SK-N-MC (cell line): ENCODE results near the gene ATF1.
"Not testable (repeated sequence)": the region's sequence is repeated elsewhere in the genome, so short reads cannot be mapped to it uniquely, and the experiment has no call there.

Source experiments
- DNase-seq: peaks from one replicate; pipeline ENCODE4 v3.0.0-alpha.2; 2011; ENCODE audit warnings: low read depth, low spot score
- H3K27ac ChIP-seq: fragments of 200-600 bp; sonication (generic); 2 replicates; pipeline ENCODE4 v1.5.1; 2016; ENCODE audit warnings: mixed run types
- H3K36me3 ChIP-seq: fragments of 200-600 bp; sonication (generic); 2 replicates; pipeline ENCODE4 v1.6.1; 2017; ENCODE audit warnings: antibody characterized with exemption, low read length, mixed read lengths; ENCODE audit not compliant: insufficient read depth
- H3K4me3 ChIP-seq: fragments of 200-600 bp; sonication (generic); 2 replicates; pipeline ENCODE4 v1.5.1; 2016
- H3K9ac ChIP-seq: fragments of 200-600 bp; sonication (generic); 2 replicates; pipeline ENCODE4 v1.8.0; 2017; ENCODE audit warnings: mixed run types, mixed read lengths; ENCODE audit not compliant: insufficient read length
- H3K9me3 ChIP-seq: fragments of 200-600 bp; sonication (generic); 2 replicates; pipeline ENCODE4 v1.6.1; 2017; ENCODE audit warnings: low read depth, mild to moderate bottlenecking, antibody characterized with exemption, low read length, moderate library complexity, mixed read lengths
- EZH2 ChIP-seq: fragments of 200-600 bp; sonication (generic); IDR thresholded peaks from one replicate; pipeline ENCODE4 v1.6.1; 2017; ENCODE audit warnings: antibody characterized with exemption
- FOXP2 ChIP-seq: optimal IDR thresholded peaks from 2 replicates; pipeline ENCODE3; 2011; ENCODE audit warnings: mild to moderate bottlenecking, moderate library complexity; ENCODE audit not compliant: insufficient read depth; ENCODE audit errors: extremely low read length, control extremely low read depth
- POLR2AphosphoS5 ChIP-seq: IDR thresholded peaks from 2 replicates; pipeline ENCODE4 v1.6.1; 2012; ENCODE audit warnings: mild to moderate bottlenecking, low read depth, low read length, borderline replicate concordance

The ATF1 gene

DNA sequence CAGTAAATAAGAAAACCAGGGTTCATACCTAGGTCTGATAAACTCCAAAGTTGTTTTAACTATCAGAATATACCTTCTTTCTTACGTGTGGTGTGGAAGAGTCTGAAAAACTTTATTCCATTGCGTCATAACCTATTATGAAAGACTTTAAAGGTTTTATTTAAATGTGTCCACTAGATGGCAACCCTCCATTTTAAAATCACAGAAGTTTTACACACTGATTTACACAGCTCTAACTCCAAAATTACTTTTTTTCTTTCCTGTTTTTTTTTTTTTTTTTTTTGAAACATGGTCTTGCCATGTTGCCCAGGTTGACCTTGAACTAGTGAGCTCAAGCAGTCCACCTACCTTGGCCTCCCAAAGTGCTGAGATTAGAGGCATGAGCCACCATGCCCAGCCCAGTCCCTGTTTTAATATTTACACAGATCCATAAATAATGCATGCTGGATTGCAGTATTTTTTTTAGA lies 61.5 kb downstream of the ATF1 start:
- H3K9ac ChIP-seq: peak overlapping the region; percentile 60

DNA sequence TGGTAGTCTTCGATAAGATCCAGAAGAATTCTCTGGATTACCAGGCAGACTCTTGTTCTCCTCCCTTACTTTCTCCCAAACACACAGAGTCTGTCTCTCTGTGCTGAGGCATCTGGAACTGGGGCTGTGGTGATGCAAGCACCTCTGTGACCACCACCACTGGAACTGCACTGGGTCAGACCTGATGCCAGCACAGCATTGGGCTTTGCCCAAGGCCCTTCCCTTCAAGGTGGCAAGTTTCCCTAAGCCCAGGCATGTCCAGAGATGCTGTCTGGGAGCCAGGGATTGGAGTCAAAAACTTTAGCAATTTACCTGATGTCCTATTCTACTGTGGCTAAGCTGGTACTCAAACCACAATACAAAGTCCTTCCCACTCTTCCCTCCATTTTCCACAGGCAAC lies 64.2 kb downstream of the ATF1 start:
- no peak overlapping the region for H3K4me3 ChIP-seq
- H3K36me3 ChIP-seq: no peaks in the 10 kb centered on the region
- H3K9ac ChIP-seq: no peak overlapping the region
- no peak for TF ChIP-seq EZH2
- no peak for TF ChIP-seq POLR2AphosphoS5
- TF ChIP-seq FOXP2: no peak
- no peak overlapping the region for H3K27ac ChIP-seq
- no peaks in the 10 kb centered on the region for H3K9me3 ChIP-seq
- no peak for DNase-seq

More for the DNA sequence above, 61.5 kb downstream of the ATF1 start:
- Histone ChIP-seq H3K9me3 (no peaks in the 10 kb centered on the region), H3K4me3 (peak overlapping the region; percentile 47; the same call in 1 of the 2 replicates), H3K36me3 (no peaks in the 10 kb centered on the region), H3K27ac (peak overlapping the region; percentile 70)
- TF ChIP-seq FOXP2 (no peak), EZH2 (no peak), POLR2AphosphoS5 (no peak)
- peak; percentile 73 for DNase-seq

DNA sequence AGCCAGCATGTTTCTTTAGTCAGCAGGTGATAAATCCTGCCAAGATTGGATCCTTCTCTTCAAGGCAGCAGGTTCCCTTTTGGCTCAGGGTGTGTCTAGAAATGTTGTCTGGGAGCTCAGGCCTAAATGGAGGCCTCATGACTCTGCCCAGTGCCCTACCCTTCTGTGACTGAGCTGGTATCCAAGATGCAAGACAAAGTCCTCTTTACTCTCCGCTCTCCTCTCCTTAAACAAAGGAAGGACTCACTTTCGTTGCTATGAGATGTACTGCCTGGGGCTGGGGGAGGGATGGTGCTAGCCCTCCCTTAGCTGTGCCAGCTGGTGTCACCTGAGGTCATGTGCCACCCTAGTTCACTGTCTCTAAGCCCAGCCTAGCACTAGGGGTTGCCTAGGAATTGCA lies 65.0 kb downstream of the ATF1 start:
- no peak overlapping the region for H3K9ac ChIP-seq
- H3K36me3 ChIP-seq: no peaks in the 10 kb centered on the region
- no peak for TF ChIP-seq EZH2
- TF ChIP-seq FOXP2: no peak
- no peak for TF ChIP-seq POLR2AphosphoS5
- H3K9me3 ChIP-seq: no peaks in the 10 kb centered on the region
- H3K27ac ChIP-seq: no peak overlapping the region
- no peak for DNase-seq
- H3K4me3 ChIP-seq: no peak overlapping the region

- H3K36me3 ChIP-seq, H3K4me3 ChIP-seq, H3K27ac ChIP-seq, H3K9me3 ChIP-seq, H3K9ac ChIP-seq, DNase-seq: not testable (repeated sequence)
Observed at GRCh38 chr12:50833801-50834200, 69.9 kb downstream of the ATF1 start.

GRCh38 chr12:50839042-50839441 lies 75.1 kb downstream of the ATF1 start:
- Histone ChIP-seq H3K4me3 (no peak overlapping the region), H3K36me3 (no peaks in the 10 kb centered on the region)

GRCh38 chr12:50840809-50841487 lies 77.0 kb downstream of the ATF1 start:
- H3K9ac ChIP-seq: no peak overlapping the region
- H3K36me3 ChIP-seq: no peaks in the 10 kb centered on the region
- no peak overlapping the region for H3K4me3 ChIP-seq
- DNase-seq: no peak
- no peak for TF ChIP-seq POLR2AphosphoS5
- TF ChIP-seq FOXP2: no peak
- no peak for TF ChIP-seq EZH2
- H3K27ac ChIP-seq: no peak overlapping the region
- no peaks in the 10 kb centered on the region for H3K9me3 ChIP-seq

More at GRCh38 chr12:50839042-50839441, 75.1 kb downstream of the ATF1 start:
- no peak for DNase-seq
- Histone ChIP-seq H3K9ac (no peak overlapping the region), H3K27ac (no peak overlapping the region), H3K9me3 (no peaks in the 10 kb centered on the region)
- TF ChIP-seq FOXP2: no peak
- TF ChIP-seq EZH2: no peak
- TF ChIP-seq POLR2AphosphoS5: no peak

GRCh38 chr12:50841716-50842531 lies 78.0 kb downstream of the ATF1 start:
- no peaks in the 10 kb centered on the region for H3K9me3 ChIP-seq
- no peaks in the 10 kb centered on the region for H3K36me3 ChIP-seq
- no peak overlapping the region for H3K27ac ChIP-seq
- TF ChIP-seq POLR2AphosphoS5 (no peak), EZH2 (no peak), FOXP2 (no peak)
- H3K9ac ChIP-seq: no peak overlapping the region
- no peak for DNase-seq
- no peak overlapping the region for H3K4me3 ChIP-seq

DNA sequence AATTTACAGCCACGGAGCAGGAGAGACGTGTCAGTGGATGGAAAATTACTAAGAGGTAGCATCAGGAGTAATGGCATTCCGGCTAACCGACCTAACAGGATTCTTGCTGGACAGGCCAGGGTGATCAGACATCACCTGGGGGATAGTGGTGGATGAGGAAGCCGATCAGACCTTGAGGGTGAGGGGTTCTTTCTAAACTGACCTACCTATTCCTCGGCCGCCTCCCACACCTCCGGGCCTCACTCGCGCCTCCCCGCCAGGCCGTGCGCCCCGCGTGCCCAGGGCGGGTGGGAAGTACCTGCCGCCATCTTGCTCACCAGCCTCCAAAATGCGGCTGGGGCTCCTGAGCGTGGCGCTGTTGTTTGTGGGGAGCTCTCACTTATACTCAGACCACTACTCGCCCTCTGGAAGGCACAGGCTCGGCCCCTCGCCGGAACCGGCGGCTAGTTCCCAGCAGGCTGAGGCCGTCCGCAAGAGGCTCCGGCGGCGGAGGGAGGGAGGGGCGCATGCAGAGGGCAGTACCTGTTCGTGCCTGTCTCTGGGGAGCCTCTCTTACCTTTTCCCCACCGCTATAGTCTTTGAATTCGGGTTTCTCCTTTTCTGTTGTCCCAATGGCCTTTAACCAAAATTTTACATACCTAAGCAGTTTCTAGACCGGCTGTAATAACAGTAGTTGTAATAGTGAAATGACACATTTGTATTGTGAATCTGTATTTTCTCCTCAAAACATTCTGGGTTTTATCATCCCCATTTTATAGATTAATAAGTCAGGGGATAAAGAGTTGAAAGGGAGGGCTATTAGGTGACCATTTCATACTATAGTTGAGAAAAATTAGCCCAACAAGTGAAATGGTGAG lies 79.0 kb downstream of the ATF1 start, which contains the start of gene TMPRSS12:
Gene TMPRSS12 (plus strand): TSS at position 290 of the 857 bp plus-strand sequence. CDS start 39 bp downstream, at position 329.
- Histone ChIP-seq H3K9ac (no peak within 1 kb of the TSS), H3K27ac (no peak within 1 kb of the TSS), H3K4me3 (no peak within 1 kb of the TSS), H3K36me3 (no peaks in the 10 kb centered on the region), H3K9me3 (no peaks in the 10 kb centered on the region)
- no peak for DNase-seq
- TF ChIP-seq POLR2AphosphoS5 (no peak), EZH2 (no peak), FOXP2 (no peak)
